OCI-LY1 (cell line): ENCODE data around the gene PDZD2.

Experiments
- H2AFZ ChIP-seq: fragments of 200-600 bp; sonication (generic), shearing (Covaris generic); 2 replicates; pipeline ENCODE4 v1.6.0; 2014; ENCODE audit warnings: antibody characterized with exemption, mild to moderate bottlenecking, low read length
- H3F3A ChIP-seq: fragments of 200-600 bp; sonication (generic), shearing (Covaris generic); 2 replicates; pipeline ENCODE4 v1.6.0; 2014; ENCODE audit warnings: mild to moderate bottlenecking, antibody characterized with exemption, low read length, moderate library complexity; ENCODE audit not compliant: insufficient read depth
- H3K27ac ChIP-seq: fragments of 200-600 bp; sonication (generic); 2 replicates; pipeline ENCODE4 v1.5.1; 2014; ENCODE audit warnings: low read length, mixed run types, mild to moderate bottlenecking, low read depth; ENCODE audit not compliant: poor library complexity, severe bottlenecking
- H3K27me3 ChIP-seq: fragments of 200-600 bp; sonication (generic); 2 replicates; pipeline ENCODE4 v1.6.0; 2014; ENCODE audit warnings: antibody characterized with exemption, mild to moderate bottlenecking, low read length, moderate library complexity; ENCODE audit not compliant: insufficient read depth
- H3K36me3 ChIP-seq: fragments of 200-600 bp; sonication (generic); 2 replicates; pipeline ENCODE4 v1.6.1; 2014; ENCODE audit warnings: mild to moderate bottlenecking, antibody characterized with exemption, low read length, moderate library complexity, mixed read lengths; ENCODE audit not compliant: insufficient read depth
- H3K4me1 ChIP-seq: fragments of 200-600 bp; sonication (generic); 2 replicates; pipeline ENCODE4 v1.5.1; 2014; ENCODE audit warnings: mild to moderate bottlenecking, low read length, moderate library complexity; ENCODE audit not compliant: insufficient read depth, severe bottlenecking
- H3K4me2 ChIP-seq: fragments of 200-600 bp; sonication (generic), shearing (Covaris generic); 2 replicates; pipeline ENCODE4 v1.6.1; 2014; ENCODE audit warnings: low read length
- H3K4me3 ChIP-seq: fragments of 200-600 bp; sonication (generic); 2 replicates; pipeline ENCODE4 v1.5.1; 2014; ENCODE audit warnings: low read length, low read depth, mild to moderate bottlenecking, mixed read lengths; ENCODE audit not compliant: poor library complexity, severe bottlenecking
- H3K79me2 ChIP-seq: fragments of 200-600 bp; shearing (Covaris generic); 2 replicates; pipeline ENCODE4 v1.6.1; 2016; ENCODE audit warnings: mixed run types, low read length, mixed read lengths; ENCODE audit not compliant: insufficient read depth
- H3K9ac ChIP-seq: fragments of 200-600 bp; sonication (generic), shearing (Covaris generic); 2 replicates; pipeline ENCODE4 v1.6.1; 2014; ENCODE audit warnings: mild to moderate bottlenecking, low read length, mixed read lengths
- H3K9me2 ChIP-seq: fragments of 200-600 bp; sonication (generic), shearing (Covaris generic); 2 replicates; pipeline ENCODE4 v1.6.1; 2014; ENCODE audit warnings: low read depth, mild to moderate bottlenecking, low read length, mixed read lengths
- H3K9me3 ChIP-seq: fragments of 200-600 bp; shearing (Covaris generic); 2 replicates; pipeline ENCODE4 v1.6.1; 2014; ENCODE audit warnings: low read length, mixed read lengths
- H4K20me1 ChIP-seq: fragments of 200-600 bp; sonication (generic), shearing (Covaris generic); 2 replicates; pipeline ENCODE4 v1.6.0; 2016; ENCODE audit warnings: mild to moderate bottlenecking, low read length; ENCODE audit not compliant: insufficient read depth
- CTCF ChIP-seq: fragments of 200-600 bp; sonication (generic), shearing (Covaris generic); IDR thresholded peaks from 2 replicates; pipeline ENCODE4 v1.5.1; 2017; ENCODE audit warnings: mild to moderate bottlenecking, antibody characterized with exemption, low read length, moderate library complexity, mixed read lengths
- EZH2 ChIP-seq: fragments of 200-600 bp; sonication (generic), shearing (Covaris generic); IDR thresholded peaks from 2 replicates; pipeline ENCODE4 v1.8.0; 2017; ENCODE audit warnings: borderline replicate concordance, mixed run types, mild to moderate bottlenecking, antibody characterized with exemption, low read length, moderate library complexity, mixed read lengths

Gene PDZD2

DNA sequence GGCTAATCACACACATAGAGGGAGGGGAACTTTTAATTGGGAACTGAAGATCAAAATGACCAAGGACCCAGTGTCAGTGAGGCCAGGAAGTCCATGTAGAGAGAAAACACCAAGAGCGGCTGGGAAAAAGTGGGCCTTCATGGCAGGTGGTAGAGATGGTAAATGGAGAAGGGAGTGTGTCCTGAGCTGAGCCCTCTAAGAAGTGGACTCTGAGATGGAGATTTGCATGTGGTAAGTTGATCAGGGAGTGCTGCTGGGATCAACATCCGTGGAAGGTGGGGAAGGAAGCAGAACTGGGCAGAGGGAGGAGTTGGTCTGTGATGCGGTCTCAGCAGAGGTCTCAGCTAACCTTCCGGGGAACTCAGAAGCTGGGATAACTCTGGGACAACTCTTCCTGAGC, 18.9 kb upstream of the PDZD2 start:
- Histone ChIP-seq H3K27me3 (no peaks in the 10 kb centered on the region), H3F3A (no peaks in the 10 kb centered on the region), H3K79me2 (no peaks in the 10 kb centered on the region), H3K9me2 (no peaks in the 10 kb centered on the region), H3K4me1 (no peaks in the 10 kb centered on the region), H4K20me1 (no peaks in the 10 kb centered on the region), H3K36me3 (no peaks in the 10 kb centered on the region), H3K9me3 (no peaks in the 10 kb centered on the region), H3K9ac (no peak overlapping the region), H3K4me3 (no peak overlapping the region), H3K4me2 (no peak overlapping the region), H3K27ac (no peak overlapping the region), H2AFZ (no peak overlapping the region)
- TF ChIP-seq CTCF: no peak
- TF ChIP-seq EZH2: no peak

- H3K79me2 ChIP-seq: no peaks in the 10 kb centered on the region
- H3K9me2 ChIP-seq: no peaks in the 10 kb centered on the region
- H3K36me3 ChIP-seq: no peaks in the 10 kb centered on the region
- H3K9me3 ChIP-seq: no peaks in the 10 kb centered on the region
- H3K4me1 ChIP-seq: no peaks in the 10 kb centered on the region
- no peak overlapping the region for H3K9ac ChIP-seq
- H4K20me1 ChIP-seq: no peaks in the 10 kb centered on the region
- no peaks in the 10 kb centered on the region for H3F3A ChIP-seq
- TF ChIP-seq CTCF (no peak), EZH2 (no peak)
- H3K27ac ChIP-seq: no peak overlapping the region
- no peak overlapping the region for H3K4me3 ChIP-seq
- no peak overlapping the region for H2AFZ ChIP-seq
- no peak overlapping the region for H3K4me2 ChIP-seq
- H3K27me3 ChIP-seq: no peaks in the 10 kb centered on the region
Observed at GRCh38 chr5:31623249-31623648, 15.7 kb upstream of the PDZD2 start.

DNA sequence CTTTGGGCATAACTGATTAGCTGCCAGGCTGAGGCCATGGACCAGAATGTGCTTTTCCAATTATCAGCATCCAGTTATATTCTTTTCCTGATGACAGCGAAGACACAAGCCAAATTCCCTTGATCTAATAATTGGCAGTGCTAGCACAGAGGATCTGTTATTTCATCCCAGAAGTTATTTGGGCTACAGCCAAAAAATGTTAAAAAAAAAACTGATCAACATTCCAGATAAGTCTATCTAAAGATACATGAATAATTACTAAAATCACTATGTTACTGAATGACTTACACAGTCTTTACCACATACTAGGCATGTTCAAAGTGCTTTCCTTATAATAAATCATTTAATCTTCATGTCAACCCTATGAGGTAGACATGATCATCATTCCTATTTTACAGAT, 13.5 kb upstream of the PDZD2 start:
- H3K9me2 ChIP-seq: no peaks in the 10 kb centered on the region
- H3K4me2 ChIP-seq: no peak overlapping the region
- H3K27ac ChIP-seq: no peak overlapping the region
- no peak overlapping the region for H3K9ac ChIP-seq
- TF ChIP-seq CTCF (no peak), EZH2 (no peak)
- H3K4me1 ChIP-seq: no peaks in the 10 kb centered on the region
- no peaks in the 10 kb centered on the region for H3K9me3 ChIP-seq
- no peaks in the 10 kb centered on the region for H3K36me3 ChIP-seq
- no peaks in the 10 kb centered on the region for H3K79me2 ChIP-seq
- H3K27me3 ChIP-seq: no peaks in the 10 kb centered on the region
- no peaks in the 10 kb centered on the region for H4K20me1 ChIP-seq
- H3F3A ChIP-seq: no peaks in the 10 kb centered on the region
- H2AFZ ChIP-seq: no peak overlapping the region
- H3K4me3 ChIP-seq: no peak overlapping the region
